SU-DHL-6 (cell line): Measurements from ENCODE around the gene KDM1A.

Source experiments
- CTCF ChIP-seq: fragments of 200-600 bp; sonication (generic); IDR thresholded peaks from one replicate; pipeline ENCODE4 v1.5.1; 2017; ENCODE audit warnings: antibody characterized with exemption, mild to moderate bottlenecking, low read length, moderate library complexity; ENCODE audit not compliant: insufficient read depth, poor library complexity, severe bottlenecking
- EZH2phosphoT487 ChIP-seq: fragments of 200-600 bp; sonication (generic), shearing (Covaris generic); conservative IDR thresholded peaks from 2 replicates; pipeline ENCODE4 v1.6.1; 2018; ENCODE audit warnings: mild to moderate bottlenecking, antibody characterized with exemption, low read length, moderate library complexity, mixed read lengths

- TF ChIP-seq CTCF: no peak
- TF ChIP-seq EZH2phosphoT487: no peak
These were observed 78.0 kb downstream of the KDM1A start for GRCh38 chr1:23097316-23097715.
